PC-9 (cell line): ENCODE measurements around the gene PSMD12.

Experiments
- EZH2 ChIP-seq: fragments of 200-600 bp; sonication (generic); IDR thresholded peaks from 2 replicates; pipeline ENCODE4 v1.8.0; 2017; ENCODE audit warnings: antibody characterized with exemption, low read depth
- TF ChIP-seq, protein P1 (sequence below): fragments of 200-600 bp; sonication (generic); conservative IDR thresholded peaks from 2 replicates; pipeline ENCODE4 v1.6.1; 2017; ENCODE audit warnings: mixed run types, antibody characterized with exemption, mild to moderate bottlenecking, moderate library complexity

DNA sequence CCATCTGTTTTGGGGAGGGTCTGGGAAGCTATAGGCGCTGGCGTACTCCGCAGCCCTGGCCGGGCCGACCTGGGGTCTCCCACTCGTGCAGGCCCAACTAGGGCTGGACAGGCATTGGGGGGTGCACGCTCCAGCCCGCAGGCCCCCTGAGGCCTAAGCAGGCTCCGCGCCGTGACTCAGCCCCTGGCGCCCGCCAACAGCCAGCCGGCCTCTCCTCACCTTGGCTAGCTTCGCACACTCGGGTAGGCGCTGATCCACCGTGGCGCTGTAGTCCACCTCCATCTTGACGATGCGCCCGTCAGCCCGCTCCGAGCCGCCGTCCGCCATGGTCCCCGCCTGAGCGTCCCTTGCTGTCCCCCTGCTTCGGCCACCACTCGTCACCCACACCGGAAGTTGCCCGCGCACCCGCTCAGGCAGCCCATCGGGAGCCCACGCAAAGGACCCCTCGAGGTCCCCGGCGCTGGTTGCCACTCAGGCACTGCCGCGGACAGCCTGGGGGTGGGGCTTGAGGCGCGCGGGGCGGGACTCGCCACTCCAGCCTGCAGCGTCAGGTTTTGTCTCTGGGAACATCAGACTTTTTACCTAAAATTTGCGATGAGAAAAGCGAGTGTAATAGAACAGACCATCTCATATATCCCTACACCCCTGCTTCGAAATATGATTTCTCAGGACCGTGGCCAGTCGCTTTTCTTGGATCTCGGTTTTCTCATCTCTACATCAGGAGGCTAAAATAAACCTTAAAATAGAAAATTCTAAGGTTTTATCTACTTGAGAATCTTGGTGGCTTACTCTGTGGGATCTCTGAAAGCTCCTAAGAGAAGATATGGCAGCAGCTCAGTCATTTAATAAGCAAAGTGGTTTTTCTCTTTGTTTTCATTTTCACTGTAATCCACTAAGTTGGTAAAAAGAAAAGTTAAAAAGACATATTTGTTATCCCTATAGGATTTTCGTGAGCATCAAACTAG is at the start of gene PSMD12:
- TF ChIP-seq EZH2 = no peak
- TF ChIP-seq, protein P1, sequence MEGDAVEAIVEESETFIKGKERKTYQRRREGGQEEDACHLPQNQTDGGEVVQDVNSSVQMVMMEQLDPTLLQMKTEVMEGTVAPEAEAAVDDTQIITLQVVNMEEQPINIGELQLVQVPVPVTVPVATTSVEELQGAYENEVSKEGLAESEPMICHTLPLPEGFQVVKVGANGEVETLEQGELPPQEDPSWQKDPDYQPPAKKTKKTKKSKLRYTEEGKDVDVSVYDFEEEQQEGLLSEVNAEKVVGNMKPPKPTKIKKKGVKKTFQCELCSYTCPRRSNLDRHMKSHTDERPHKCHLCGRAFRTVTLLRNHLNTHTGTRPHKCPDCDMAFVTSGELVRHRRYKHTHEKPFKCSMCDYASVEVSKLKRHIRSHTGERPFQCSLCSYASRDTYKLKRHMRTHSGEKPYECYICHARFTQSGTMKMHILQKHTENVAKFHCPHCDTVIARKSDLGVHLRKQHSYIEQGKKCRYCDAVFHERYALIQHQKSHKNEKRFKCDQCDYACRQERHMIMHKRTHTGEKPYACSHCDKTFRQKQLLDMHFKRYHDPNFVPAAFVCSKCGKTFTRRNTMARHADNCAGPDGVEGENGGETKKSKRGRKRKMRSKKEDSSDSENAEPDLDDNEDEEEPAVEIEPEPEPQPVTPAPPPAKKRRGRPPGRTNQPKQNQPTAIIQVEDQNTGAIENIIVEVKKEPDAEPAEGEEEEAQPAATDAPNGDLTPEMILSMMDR = no peak
